Stimulated activated naive B cell treated with anti-CD40 and anti-IgM and Interleukin-4, amounts not matched to agents 10 μg/mL and 1 μg/mL and 100 μg/mL, for 72 hours (primary cell): ENCODE measurements around the gene GOLGA3.
"Not testable (repeated sequence)": the region's sequence is repeated elsewhere in the genome, so short reads cannot be mapped to it uniquely, and the experiment has no call there.

Experiments used
- ATAC-seq, 2 donors: fragments of 150-1000 bp; cut with Tn5 transposase; replicated peaks; 2 replicates each; pipeline ENCODE4 v1.10.0; 2021; ENCODE audit warnings: moderate library complexity in 1 of 2
- DNase-seq: peaks from one replicate; pipeline ENCODE4 v3.0.0; 2021
- H3K27ac Mint-ChIP-seq: one replicate; pipeline ENCODE4 v1.8.0; 2022; ENCODE audit warnings: mild to moderate bottlenecking, mixed read lengths
- H3K27me3 Mint-ChIP-seq, 2 donors: one replicate each; pipeline ENCODE4 v1.8.0; 2022; ENCODE audit warnings: mixed read lengths in 2 of 2
- H3K36me3 Mint-ChIP-seq, 2 donors: one replicate each; pipeline ENCODE4 v1.8.0; 2022; ENCODE audit warnings: mixed read lengths in 2 of 2, mild to moderate bottlenecking in 1 of 2
- H3K4me1 Mint-ChIP-seq, 2 donors: one replicate each; pipeline ENCODE4 v1.8.0; 2022; ENCODE audit warnings: mixed read lengths in 2 of 2, mild to moderate bottlenecking in 1 of 2
- H3K4me3 Mint-ChIP-seq, 2 donors: one replicate each; pipeline ENCODE4 v1.8.0; 2022; ENCODE audit warnings: mild to moderate bottlenecking in 2 of 2, mixed read lengths in 2 of 2, moderate library complexity in 1 of 2
- H3K9me3 Mint-ChIP-seq, 2 donors: one replicate each; pipeline ENCODE4 v1.8.0; 2022; ENCODE audit warnings: mixed read lengths in 2 of 2, mild to moderate bottlenecking in 1 of 2

Gene GOLGA3, protein sequence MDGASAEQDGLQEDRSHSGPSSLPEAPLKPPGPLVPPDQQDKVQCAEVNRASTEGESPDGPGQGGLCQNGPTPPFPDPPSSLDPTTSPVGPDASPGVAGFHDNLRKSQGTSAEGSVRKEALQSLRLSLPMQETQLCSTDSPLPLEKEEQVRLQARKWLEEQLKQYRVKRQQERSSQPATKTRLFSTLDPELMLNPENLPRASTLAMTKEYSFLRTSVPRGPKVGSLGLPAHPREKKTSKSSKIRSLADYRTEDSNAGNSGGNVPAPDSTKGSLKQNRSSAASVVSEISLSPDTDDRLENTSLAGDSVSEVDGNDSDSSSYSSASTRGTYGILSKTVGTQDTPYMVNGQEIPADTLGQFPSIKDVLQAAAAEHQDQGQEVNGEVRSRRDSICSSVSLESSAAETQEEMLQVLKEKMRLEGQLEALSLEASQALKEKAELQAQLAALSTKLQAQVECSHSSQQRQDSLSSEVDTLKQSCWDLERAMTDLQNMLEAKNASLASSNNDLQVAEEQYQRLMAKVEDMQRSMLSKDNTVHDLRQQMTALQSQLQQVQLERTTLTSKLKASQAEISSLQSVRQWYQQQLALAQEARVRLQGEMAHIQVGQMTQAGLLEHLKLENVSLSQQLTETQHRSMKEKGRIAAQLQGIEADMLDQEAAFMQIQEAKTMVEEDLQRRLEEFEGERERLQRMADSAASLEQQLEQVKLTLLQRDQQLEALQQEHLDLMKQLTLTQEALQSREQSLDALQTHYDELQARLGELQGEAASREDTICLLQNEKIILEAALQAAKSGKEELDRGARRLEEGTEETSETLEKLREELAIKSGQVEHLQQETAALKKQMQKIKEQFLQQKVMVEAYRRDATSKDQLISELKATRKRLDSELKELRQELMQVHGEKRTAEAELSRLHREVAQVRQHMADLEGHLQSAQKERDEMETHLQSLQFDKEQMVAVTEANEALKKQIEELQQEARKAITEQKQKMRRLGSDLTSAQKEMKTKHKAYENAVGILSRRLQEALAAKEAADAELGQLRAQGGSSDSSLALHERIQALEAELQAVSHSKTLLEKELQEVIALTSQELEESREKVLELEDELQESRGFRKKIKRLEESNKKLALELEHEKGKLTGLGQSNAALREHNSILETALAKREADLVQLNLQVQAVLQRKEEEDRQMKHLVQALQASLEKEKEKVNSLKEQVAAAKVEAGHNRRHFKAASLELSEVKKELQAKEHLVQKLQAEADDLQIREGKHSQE (N-terminal part only)

DNA sequence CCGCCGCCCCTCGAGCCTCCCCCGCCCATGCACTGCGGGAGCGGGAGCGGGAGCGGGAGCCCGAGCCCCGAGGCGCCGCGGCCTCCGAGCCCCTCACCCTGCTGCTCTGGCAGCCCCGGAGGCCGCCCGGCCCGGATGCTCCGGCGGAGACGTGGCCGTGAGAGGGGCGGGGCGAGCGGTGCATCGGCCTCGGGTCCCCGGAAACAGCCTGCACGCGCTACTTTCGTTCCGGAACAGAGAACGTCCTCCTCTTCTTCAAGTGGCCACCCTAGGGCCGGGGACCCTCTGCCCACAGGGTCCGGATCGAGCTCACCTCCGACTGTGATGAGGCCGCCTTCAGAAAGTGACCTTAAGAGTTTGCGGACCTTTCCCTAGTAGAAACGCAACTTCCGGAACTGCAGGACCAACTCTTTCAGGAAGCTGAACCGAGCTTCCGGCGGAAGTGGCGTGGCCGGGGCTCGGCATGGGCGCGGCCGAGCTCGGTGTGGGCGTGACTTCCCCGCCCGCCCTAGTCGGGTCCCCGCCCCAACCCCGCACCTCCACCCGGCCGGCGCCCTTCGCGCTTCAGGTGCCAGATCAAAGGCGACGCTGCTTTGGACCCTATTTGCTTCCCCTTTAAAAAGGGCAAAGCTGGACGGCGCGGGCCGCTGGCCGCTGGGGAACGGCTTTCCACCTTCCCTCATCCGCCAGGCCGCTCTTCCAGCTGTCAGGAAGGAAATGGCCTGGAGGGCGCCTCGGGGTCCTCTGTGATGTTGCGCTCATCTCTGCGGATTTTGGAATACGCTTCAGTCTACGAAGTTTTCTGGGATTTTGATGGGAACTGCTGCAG, at the start of gene GOLGA3:
Gene GOLGA3 (minus strand): TSS at position 164 of the 829 bp plus-strand sequence. CDS start 6,741 bp downstream, outside the sequence.
- Mint-ChIP-seq H3K36me3 (peaks cover 54 to 69% of the 10 kb centered on the region in 2 donors), H3K4me3 (peak within 1 kb of the TSS; percentile 97 to 98), H3K4me1 (peaks cover 32 to 48% of the 10 kb centered on the region in 2 donors), H3K27ac (peak within 1 kb of the TSS; percentile 100), H3K9me3 (no peaks in the 10 kb centered on the region), H3K27me3 (no peaks in the 10 kb centered on the region)
- peak; percentile 91 to 93 for ATAC-seq
- DNase-seq = peak; percentile 90

DNA sequence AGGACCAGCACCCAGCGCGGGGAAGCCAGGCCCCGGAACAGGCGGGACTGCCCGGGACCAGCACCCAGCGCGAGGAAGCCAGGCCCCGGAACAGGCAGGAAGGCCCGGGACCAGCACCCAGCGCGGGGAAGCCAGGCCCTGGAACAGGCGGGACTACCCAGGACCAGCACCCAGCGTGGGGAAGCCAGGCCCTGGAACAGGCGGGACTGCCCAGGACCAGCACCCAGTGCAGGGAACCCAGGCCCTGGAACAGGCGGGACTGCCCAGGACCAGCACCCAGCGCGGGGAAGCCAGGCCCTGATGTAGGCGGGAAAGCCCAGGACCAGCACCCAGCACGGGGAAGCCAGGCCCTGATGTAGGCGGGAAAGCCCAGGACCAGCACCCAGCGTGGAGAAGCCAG, 46.0 kb upstream of the GOLGA3 start:
- DNase-seq, H3K4me1 Mint-ChIP-seq, H3K27ac Mint-ChIP-seq, H3K4me3 Mint-ChIP-seq, ATAC-seq, H3K27me3 Mint-ChIP-seq, H3K9me3 Mint-ChIP-seq: not testable (repeated sequence)
- H3K36me3 Mint-ChIP-seq = peaks cover 50 to 51% of the 10 kb centered on the region in 2 donors

DNA sequence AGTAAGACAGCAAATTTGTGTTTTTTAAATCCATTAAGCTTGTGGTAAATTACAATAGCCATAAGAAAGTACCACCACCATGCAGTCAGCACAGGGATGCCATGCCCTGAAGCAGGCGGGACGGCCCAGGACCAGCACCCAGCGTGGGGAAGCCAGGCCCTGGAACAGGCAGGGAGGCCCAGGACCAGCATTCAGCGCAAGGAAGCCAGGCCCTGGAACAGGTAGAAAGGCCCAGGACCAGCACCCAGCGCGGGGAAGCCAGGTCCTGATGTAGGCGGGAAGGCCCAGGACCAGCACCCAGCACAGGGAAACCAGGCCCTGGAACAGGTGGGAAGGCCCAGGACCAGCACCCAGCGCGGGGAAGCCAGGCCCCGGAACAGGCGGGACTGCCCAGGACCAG, 45.5 kb upstream of the GOLGA3 start:
- no peak for ATAC-seq
- Mint-ChIP-seq H3K9me3 (no peaks in the 10 kb centered on the region), H3K4me3 (no peak overlapping the region), H3K4me1 (no peaks in the 10 kb centered on the region), H3K27me3 (no peaks in the 10 kb centered on the region), H3K27ac (no peak overlapping the region), H3K36me3 (peaks cover 47 to 56% of the 10 kb centered on the region in 2 donors)
- no peak for DNase-seq

DNA sequence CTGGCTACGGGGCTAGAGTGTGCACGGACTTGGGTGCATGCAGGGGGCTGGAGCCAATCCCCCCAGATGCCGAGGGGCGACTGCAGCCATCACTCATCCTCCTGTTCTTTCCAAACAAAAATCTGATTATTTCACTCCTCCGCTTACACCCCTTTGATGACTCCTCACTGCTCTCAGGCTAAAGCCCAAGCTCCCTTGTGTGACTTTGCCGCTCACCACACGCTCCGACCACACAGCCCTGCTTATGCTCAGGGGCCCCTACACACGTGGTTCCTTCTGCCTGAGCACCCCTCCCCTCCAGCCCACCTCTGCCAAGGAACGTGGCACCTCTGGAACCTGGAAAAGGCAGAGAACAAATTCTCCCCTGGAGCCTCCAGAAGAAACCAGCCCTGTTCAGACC, 45.1 kb upstream of the GOLGA3 start:
- Mint-ChIP-seq H3K9me3 (no peaks in the 10 kb centered on the region), H3K36me3 (peaks cover 45 to 57% of the 10 kb centered on the region in 2 donors), H3K4me3 (no peak overlapping the region), H3K27ac (no peak overlapping the region), H3K27me3 (no peaks in the 10 kb centered on the region), H3K4me1 (no peaks in the 10 kb centered on the region)
- DNase-seq (no peak), ATAC-seq (no peak)

DNA sequence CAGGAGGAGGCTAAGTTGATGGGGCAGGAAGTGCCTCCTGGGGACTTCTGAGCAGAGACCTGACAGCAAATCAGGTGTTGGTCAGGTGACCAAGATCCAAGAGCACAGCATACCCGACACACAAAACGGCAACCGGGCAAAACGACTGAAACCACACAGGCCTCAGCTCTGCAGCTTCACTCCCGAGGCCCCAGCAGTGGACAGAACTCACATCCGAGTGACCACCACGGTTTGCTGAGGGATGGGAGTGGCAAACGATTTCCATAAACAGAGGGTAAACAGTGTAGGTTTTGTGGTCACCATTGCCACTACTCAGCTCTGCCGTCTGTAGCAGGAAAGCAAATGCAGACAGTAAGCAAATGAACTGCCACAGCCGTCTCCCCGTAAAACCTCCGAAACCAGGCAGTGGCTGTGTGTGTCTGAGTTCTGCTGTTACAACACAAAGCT, 44.3 kb upstream of the GOLGA3 start:
- H3K36me3 Mint-ChIP-seq = peaks cover 48 to 61% of the 10 kb centered on the region in 2 donors
- no peaks in the 10 kb centered on the region for H3K4me1 Mint-ChIP-seq
- no peaks in the 10 kb centered on the region for H3K27me3 Mint-ChIP-seq
- no peak overlapping the region for H3K27ac Mint-ChIP-seq
- no peak overlapping the region for H3K4me3 Mint-ChIP-seq
- ATAC-seq (no peak), DNase-seq (no peak)
- no peaks in the 10 kb centered on the region for H3K9me3 Mint-ChIP-seq

DNA sequence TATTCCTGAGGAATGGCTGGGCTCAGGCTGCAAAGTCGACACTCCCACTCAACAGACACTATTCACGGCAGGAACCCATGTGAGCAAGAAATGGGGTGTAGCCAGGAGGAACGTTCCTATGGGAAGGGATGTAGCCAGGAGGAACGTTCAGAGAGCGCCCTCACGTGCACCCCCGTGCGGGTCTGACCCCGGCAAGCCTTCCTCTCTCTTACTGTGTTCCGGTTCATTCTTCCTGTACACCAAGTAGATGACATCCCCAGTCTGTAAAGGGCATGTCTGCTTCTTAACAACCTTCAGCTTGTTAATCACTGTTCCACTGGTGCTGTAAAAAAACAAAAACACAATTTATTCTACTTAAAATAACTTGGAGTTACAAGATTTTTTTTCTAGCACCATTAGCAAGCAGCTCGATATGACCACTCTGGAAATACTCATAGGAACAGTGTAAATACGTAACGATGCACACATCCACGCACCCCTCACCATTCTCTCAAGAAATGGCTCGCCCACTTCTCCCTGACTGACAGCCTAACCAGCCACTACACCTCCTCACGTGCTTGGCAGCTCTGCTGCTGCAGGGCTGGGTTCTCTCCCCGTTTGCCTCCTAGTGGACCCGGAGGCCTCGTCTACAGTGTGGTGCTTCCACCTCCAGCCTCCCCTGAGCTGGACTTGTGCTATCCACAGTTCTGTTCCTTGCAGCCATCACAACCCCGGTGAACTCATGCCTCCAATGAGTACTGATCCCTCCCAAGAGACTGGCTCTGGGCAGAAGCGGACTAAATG, 43.6 kb upstream of the GOLGA3 start:
- no peak overlapping the region for H3K27ac Mint-ChIP-seq
- no peak for ATAC-seq
- no peaks in the 10 kb centered on the region for H3K27me3 Mint-ChIP-seq
- H3K36me3 Mint-ChIP-seq = peaks cover 47 to 60% of the 10 kb centered on the region in 2 donors
- no peak overlapping the region for H3K4me3 Mint-ChIP-seq
- no peaks in the 10 kb centered on the region for H3K4me1 Mint-ChIP-seq
- H3K9me3 Mint-ChIP-seq = no peaks in the 10 kb centered on the region
- no peak for DNase-seq

DNA sequence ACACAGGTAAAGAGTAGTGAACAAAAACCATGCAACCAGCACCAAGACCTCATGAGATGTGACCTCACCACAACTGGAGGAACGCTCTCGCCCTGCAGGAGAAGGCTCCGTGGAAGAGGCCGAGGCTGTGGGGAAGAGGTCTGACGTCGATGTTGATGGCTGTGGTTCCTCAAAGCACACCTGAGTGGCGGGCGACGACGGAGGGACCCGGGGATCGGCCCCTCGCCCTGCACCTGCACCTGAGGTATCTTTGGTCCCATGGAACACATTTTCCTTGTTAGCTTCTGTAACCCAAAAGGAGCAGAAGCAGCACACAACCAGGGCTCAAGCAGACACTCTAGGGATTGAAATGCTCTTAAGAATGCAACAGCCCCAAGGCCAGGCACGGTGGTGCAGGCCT, 40.9 kb upstream of the GOLGA3 start:
- H3K36me3 Mint-ChIP-seq = peaks cover 48 to 60% of the 10 kb centered on the region in 2 donors
- ATAC-seq = no peak

DNA sequence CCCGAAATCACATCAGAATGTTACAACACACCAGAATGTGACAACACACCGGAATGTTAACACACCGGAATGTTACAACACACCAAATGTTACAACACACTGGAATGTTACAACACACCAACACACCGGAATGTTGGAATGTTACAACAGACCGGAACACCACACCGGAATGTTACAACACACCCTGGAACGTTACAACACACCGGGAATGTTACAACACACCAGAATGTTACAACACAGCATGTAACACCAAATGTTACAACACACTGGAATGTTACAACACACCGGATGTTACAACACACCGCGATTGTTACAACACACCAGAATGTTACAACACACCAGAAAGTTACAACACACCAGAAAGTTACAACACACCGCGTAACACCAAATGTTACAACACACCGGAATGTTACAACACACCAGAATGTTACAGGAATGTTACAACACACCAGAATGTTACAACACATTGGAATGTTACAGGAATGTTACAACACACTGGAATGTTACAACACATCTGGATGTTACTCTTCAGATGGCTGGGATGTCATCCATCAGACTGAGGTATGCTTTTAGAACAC, 37.7 kb upstream of the GOLGA3 start:
- Mint-ChIP-seq H3K4me3 (no peak overlapping the region), H3K27ac (no peak overlapping the region), H3K4me1 (peaks cover 0 to 2% of the 10 kb centered on the region in 2 donors), H3K27me3 (no peaks in the 10 kb centered on the region), H3K36me3 (peaks cover 38 to 52% of the 10 kb centered on the region in 2 donors), H3K9me3 (no peaks in the 10 kb centered on the region)
- DNase-seq (no peak), ATAC-seq (no peak)

More for the DNA sequence above, 40.9 kb upstream of the GOLGA3 start:
- Mint-ChIP-seq H3K4me3 (no peak overlapping the region), H3K4me1 (peaks cover 0 to 2% of the 10 kb centered on the region in 2 donors), H3K9me3 (no peaks in the 10 kb centered on the region), H3K27me3 (no peaks in the 10 kb centered on the region), H3K27ac (no peak overlapping the region)
- DNase-seq = no peak

DNA sequence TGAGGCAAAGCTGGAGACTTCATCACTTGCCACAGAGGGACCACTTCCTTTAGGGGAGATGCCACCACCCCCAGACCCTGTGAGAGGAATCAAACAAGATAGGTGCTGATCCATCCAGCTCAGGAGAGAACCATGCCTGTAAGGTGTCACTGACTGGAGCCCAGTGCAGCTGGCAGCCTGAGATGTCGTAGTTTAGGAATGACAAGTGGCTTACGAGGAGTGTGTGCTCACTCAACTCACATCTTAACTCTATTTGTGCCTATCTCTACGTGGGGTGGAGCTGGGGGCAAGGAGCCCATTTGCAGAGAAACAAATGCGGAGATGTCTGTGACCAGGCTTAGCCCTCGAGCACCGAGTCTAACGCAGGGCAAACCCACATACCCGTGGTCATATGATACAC, 32.9 kb upstream of the GOLGA3 start:
- Mint-ChIP-seq H3K36me3 (peaks cover 37 to 38% of the 10 kb centered on the region in 2 donors), H3K4me3 (no peak overlapping the region), H3K4me1 (no peaks in the 10 kb centered on the region), H3K27ac (no peak overlapping the region), H3K9me3 (no peaks in the 10 kb centered on the region), H3K27me3 (no peaks in the 10 kb centered on the region)
- no peak for ATAC-seq
- no peak for DNase-seq

DNA sequence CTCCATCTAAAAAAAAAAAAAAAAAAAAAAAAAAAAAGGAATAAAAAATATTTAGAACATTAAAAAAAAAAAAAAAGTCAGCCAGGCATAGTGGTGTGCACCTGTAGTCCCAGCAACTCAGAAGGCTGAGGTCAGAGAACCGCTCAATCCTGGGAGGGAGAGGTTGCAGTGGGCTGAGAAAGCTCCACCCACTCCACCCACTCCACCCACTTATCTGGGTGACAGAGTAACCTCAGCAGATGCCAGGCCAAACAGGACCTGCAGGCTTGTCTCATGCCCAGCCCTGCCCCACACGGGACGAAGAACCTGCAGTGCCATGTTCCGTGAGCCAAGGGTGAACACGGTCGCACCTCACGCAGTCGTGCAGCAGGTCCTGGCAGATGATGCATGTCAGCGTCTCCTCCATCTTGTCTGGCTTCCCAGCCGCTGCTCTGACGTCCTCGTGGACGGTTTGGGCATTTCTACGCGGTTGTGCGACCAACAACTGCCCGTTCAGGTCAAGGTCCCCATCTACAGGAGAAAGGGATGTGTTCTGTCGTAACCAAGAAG, 30.1 kb upstream of the GOLGA3 start:
- H3K4me3 Mint-ChIP-seq = no peak overlapping the region
- H3K27ac Mint-ChIP-seq = peak overlapping the region; percentile 47
- H3K4me1 Mint-ChIP-seq = no peaks in the 10 kb centered on the region
- no peak for ATAC-seq
- H3K9me3 Mint-ChIP-seq = no peaks in the 10 kb centered on the region
- H3K36me3 Mint-ChIP-seq = peaks cover 48 to 50% of the 10 kb centered on the region in 2 donors
- no peaks in the 10 kb centered on the region for H3K27me3 Mint-ChIP-seq
- DNase-seq = no peak

DNA sequence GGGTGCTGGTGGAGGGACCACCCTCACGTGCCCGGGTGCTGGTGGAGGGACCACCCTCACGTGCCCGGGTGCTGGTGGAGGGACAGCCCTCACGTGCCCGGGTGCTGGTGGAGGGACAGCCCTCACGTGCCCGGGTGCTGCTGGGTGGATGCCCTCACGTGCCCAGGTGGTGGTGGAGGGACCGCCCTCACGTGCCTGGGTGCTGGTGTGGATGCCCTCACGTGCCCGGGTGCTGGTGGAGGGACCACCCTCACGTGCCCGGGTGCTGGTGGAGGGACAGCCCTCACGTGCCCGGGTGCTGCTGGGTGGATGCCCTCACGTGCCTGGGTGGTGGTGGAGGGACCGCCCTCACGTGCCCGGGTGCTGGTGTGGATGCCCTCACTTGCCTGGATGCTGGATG, 28.4 kb upstream of the GOLGA3 start:
- H3K36me3 Mint-ChIP-seq = peaks cover 52 to 59% of the 10 kb centered on the region in 2 donors
- H3K4me1 Mint-ChIP-seq, H3K27ac Mint-ChIP-seq: not testable (repeated sequence)

DNA sequence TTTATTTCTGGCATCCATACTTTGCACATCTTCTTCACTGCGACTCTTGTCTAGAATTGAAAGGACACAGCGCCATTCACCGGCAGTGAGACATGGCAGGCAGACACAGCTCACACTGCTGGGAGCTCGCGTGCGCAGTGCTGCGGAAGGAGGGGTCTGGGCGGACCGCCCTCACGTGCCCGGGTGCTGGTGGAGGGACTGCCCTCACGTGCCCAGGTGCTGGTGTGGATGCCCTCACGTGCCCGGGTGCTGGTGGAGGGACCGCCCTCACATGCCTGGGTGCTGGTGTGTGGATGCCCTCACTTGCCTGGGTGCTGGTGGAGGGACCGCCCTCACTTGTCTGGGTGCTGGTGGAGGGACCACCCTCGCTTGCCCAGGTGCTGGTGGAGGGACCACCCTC, 27.9 kb upstream of the GOLGA3 start:
- Mint-ChIP-seq H3K27me3 (no peaks in the 10 kb centered on the region), H3K4me1 (no peaks in the 10 kb centered on the region), H3K36me3 (peaks cover 50 to 62% of the 10 kb centered on the region in 2 donors), H3K4me3 (no peak overlapping the region), H3K27ac (no peak overlapping the region), H3K9me3 (no peaks in the 10 kb centered on the region)
- DNase-seq (no peak), ATAC-seq (no peak)

More for the DNA sequence above, 28.4 kb upstream of the GOLGA3 start:
- not testable (repeated sequence) for DNase-seq, H3K9me3 Mint-ChIP-seq, H3K4me3 Mint-ChIP-seq, H3K27me3 Mint-ChIP-seq, ATAC-seq
